ENCODE measurements around the gene NBEAL1. TPM values are rescaled to one million over a fixed set of nuclear protein-coding genes. Genes with fewer than 3 reads are reported as not detected.
"Not testable (repeated sequence)": the region's sequence is repeated elsewhere in the genome, so short reads cannot be mapped to it uniquely, and the experiment has no call there.

NBEAL1 gene
- total and polyA plus RNA-seq, 8 donors: 4.2 to 158 (median 70.3) TPM

DNA sequence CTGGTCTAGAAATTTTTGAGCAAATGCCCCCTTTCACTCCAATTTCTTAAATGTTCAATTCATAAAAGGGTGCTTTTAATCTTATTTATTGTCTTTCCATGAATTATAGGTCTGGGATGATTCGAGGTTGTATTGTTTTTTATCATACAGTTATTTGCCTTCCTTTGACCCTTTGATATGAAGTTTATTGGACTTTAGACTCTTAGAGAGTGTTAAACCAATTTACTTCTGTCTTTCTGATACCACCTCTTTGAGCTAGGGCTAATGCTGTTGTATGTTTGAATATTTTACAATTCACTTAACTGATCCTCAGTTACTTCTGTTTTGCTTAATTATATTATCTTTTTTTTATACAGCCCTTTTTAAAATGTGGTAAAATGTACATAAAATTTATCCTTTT is 134.5 kb downstream of the NBEAL1 start:
- Histone ChIP-seq H3K4me3 (no peak overlapping the region), H3K4me1 (peaks cover 0 to 3% (median 0%) of the 10 kb centered on the region in 4 donors), H3K9me3 (no peaks in the 10 kb centered on the region), H3K27me3 (no peaks in the 10 kb centered on the region), H3K36me3 (peaks cover 0 to 83% (median 70%) of the 10 kb centered on the region in 4 donors), H3K27ac (no peak overlapping the region)
- TF ChIP-seq EP300 (IDR thresholded peaks at IDR 0.05) (no peak), POLR2A (IDR thresholded peaks at IDR 0.05) (no peak), POLR2AphosphoS5 (IDR thresholded peaks at IDR 0.05) (no peak)
- TF ChIP-seq, protein P1, sequence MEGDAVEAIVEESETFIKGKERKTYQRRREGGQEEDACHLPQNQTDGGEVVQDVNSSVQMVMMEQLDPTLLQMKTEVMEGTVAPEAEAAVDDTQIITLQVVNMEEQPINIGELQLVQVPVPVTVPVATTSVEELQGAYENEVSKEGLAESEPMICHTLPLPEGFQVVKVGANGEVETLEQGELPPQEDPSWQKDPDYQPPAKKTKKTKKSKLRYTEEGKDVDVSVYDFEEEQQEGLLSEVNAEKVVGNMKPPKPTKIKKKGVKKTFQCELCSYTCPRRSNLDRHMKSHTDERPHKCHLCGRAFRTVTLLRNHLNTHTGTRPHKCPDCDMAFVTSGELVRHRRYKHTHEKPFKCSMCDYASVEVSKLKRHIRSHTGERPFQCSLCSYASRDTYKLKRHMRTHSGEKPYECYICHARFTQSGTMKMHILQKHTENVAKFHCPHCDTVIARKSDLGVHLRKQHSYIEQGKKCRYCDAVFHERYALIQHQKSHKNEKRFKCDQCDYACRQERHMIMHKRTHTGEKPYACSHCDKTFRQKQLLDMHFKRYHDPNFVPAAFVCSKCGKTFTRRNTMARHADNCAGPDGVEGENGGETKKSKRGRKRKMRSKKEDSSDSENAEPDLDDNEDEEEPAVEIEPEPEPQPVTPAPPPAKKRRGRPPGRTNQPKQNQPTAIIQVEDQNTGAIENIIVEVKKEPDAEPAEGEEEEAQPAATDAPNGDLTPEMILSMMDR (IDR thresholded peaks at IDR 0.05): no peak
- WGBS, 5 donors: 29 to 75% (median 45%) methylated on average over 1 of the region's 1 CpG
- intact Hi-C loops (cut with DNase I; ENCODE audit: low total_unique reads): no loop called here
- DNase-seq: no peak

DNA sequence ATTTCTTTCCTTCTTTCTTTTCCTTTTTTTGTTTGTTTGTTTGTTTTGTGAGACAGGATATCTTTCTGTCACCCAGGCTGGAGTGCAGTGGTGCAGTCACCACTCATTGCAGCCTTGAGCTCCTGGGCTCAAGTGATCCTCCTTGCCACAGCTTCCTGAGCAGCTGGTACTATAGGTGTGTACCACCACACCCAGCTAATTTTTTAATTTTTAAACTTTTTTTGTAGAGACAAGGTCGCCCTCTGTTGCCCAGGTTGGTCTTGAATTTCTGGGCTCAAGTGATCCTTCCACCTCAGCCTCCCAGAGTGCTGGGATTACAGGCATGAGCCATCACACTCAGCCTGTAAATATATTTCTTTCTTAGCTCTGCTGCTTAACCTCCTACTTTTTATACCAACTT is 140.7 kb downstream of the NBEAL1 start:
- Histone ChIP-seq H3K9me3 (no peaks in the 10 kb centered on the region), H3K36me3 (peaks cover 0 to 76% (median 61%) of the 10 kb centered on the region in 4 donors), H3K27ac (no peak overlapping the region), H3K4me3 (no peak overlapping the region), H3K4me1 (no peaks in the 10 kb centered on the region), H3K27me3 (no peaks in the 10 kb centered on the region)
- intact Hi-C loops (cut with DNase I; ENCODE audit: low total_unique reads): no loop called here
- no peak for DNase-seq
- TF ChIP-seq EP300 (IDR thresholded peaks at IDR 0.05) (no peak), POLR2A (IDR thresholded peaks at IDR 0.05) (no peak), POLR2AphosphoS5 (IDR thresholded peaks at IDR 0.05) (no peak)
- TF ChIP-seq, protein P1 (IDR thresholded peaks at IDR 0.05): no peak
- WGBS, 5 donors: 69 to 88% (median 80%) methylated on average over 1 of the region's 1 CpG

DNA sequence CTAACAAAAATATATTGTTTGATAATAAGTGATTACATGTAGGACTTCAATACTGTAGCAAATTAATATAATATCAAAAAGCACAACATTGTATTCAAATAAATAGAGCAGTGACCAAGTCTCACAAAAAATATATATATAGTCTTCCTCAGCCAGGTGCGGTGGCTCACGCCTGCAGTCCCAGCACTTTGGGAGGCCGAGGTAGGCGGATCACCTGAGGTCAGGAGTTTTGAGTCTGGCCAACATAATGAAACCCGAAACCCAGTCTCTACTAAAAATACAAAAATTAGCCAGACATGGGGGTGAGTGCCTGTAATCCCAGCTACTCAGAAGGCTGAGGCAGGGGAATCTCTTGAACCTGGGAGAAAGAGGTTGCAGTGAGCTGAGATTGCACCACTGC is 148.0 kb downstream of the NBEAL1 start:
- DNase-seq; H3K4me1 ChIP-seq; intact Hi-C loops (cut with DNase I; ENCODE audit: low total_unique reads); H3K27me3 ChIP-seq; H3K4me3 ChIP-seq; H3K9me3 ChIP-seq; H3K27ac ChIP-seq: not testable (repeated sequence)
- H3K36me3 ChIP-seq: peaks cover 10 to 71% (median 63%) of the 10 kb centered on the region in 4 donors
- 89 to 100% (median 98%) methylated on average over 5 of the region's 5 CpGs for WGBS, 5 donors

DNA sequence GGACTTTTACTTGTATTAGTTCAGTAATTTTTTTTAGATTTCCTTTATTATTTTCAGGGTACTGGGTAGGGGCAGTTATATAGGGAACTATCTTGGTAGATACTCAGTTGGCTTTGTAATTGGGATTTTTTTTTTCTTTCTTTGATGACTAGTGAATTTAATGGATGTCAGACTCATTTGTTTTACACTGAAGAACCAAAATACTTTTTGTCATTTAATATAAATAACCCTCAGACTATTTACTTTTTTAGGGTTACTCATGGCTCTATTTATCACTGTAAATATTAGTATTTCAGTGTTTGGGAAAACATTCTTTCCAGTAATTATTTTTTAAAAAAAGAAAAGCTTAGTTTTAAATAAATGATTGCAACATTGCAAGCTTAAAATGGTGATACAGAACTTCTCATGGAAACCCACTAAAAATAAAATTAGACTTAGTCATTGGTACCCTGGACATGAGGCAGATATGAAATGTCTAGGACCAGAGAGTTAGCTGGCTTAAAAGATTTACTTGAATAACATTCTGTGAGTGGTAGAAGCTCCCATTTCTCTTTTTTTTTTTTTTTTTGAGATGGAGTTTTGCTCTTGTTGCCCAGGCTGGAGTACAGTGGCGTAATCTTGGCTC is 149.7 kb downstream of the NBEAL1 start:
- no peak for TF ChIP-seq POLR2A (IDR thresholded peaks at IDR 0.05)
- no peak for TF ChIP-seq POLR2AphosphoS5 (IDR thresholded peaks at IDR 0.05)
- TF ChIP-seq EP300 (IDR thresholded peaks at IDR 0.05): no peak
- TF ChIP-seq, protein P1 (IDR thresholded peaks at IDR 0.05): no peak
- H3K9me3 ChIP-seq: no peaks in the 10 kb centered on the region
- H3K27ac ChIP-seq: peak overlapping the region in 1 of 5 donors; percentile 33
- H3K4me3 ChIP-seq: no peak overlapping the region
- WGBS, 5 donors: 61 to 88% (median 78%) methylated on average over 1 of the region's 1 CpG
- H3K27me3 ChIP-seq: no peaks in the 10 kb centered on the region
- intact Hi-C loops (cut with DNase I; ENCODE audit: low total_unique reads): no loop called here
- no peaks in the 10 kb centered on the region for H3K4me1 ChIP-seq
- peaks cover 16 to 66% (median 59%) of the 10 kb centered on the region in 4 donors for H3K36me3 ChIP-seq
- DNase-seq: no peak

DNA sequence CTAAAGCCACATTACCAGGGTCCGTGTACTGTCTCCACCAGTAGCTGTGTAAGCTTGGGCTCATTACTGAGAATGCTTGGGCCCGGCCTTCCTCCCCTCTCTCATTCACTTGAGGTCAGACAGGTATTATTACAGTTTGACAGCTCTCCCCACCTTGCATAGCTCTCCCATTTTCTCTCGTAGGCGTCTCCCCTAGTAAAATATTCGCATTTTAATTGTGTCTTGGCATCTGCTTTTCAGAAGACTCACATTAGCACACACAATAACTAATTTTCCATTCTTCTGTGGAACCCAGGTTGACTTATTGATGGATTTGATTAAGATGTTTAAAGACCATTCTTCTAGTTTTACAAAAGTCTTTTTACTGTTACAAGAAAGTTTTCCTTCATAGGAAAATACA is 153.1 kb downstream of the NBEAL1 start:
- TF ChIP-seq, protein P1 (IDR thresholded peaks at IDR 0.05): no peak
- TF ChIP-seq EP300 (IDR thresholded peaks at IDR 0.05) (no peak), POLR2AphosphoS5 (IDR thresholded peaks at IDR 0.05) (no peak), POLR2A (IDR thresholded peaks at IDR 0.05) (no peak)
- Histone ChIP-seq H3K4me1 (no peaks in the 10 kb centered on the region), H3K27ac (no peak overlapping the region), H3K4me3 (no peak overlapping the region), H3K27me3 (no peaks in the 10 kb centered on the region), H3K36me3 (peaks cover 16 to 70% (median 61%) of the 10 kb centered on the region in 4 donors), H3K9me3 (no peaks in the 10 kb centered on the region)
- no peak for DNase-seq
- WGBS, 5 donors: 93 to 98% (median 95%) methylated on average over 5 of the region's 5 CpGs
- intact Hi-C loops (cut with DNase I; ENCODE audit: low total_unique reads): no loop called here
